K562 (cell line): ENCODE measurements around the gene SMG6. TPM values are rescaled to one million over a fixed set of nuclear protein-coding genes. Genes with fewer than 3 reads are reported as not detected.

ENCODE experiments used
- ATAC-seq: fragments of 200-7000 bp; cut with Tn5 transposase; 3 replicates; pipeline ENCODE4 v1.9.1; 2020; ENCODE audit warnings: moderate library complexity
- BruUV-seq: library from RNA; stranded (reverse); fragments of 400-500 nt; replicated peaks from 2 replicates; lab custom pipeline; 2021; lab: Mats Ljungman, UMichigan
- CTCF ChIA-PET: fragments of 300-600 bp; formaldehyde crosslinking; extraction: SDS; loops from one replicate; lab custom pipeline; 2021; ENCODE audit warnings: low intra/inter-chr PET ratio; lab: Yijun Ruan, JAX
- POLR2A ChIA-PET: fragments of 300-600, 350-650 bp; sonication (Branson Sonifier 250); formaldehyde crosslinking; extraction: SDS; loops from one replicate; lab custom pipeline; 2021; ENCODE audit warnings: antibody characterized with exemption, inconsistent platforms; lab: Yijun Ruan, JAX
- DNase-seq, 4 experiments: peaks; one replicate each; pipeline versions ENCODE4 v3.0.0 to v3.0.0-alpha.2; 2011 to 2018; ENCODE audit warnings: low spot score in 3 of 4, mixed read lengths in 3 of 4; ENCODE audit errors: extremely low read depth in 1 of 4
- FAIRE-seq: peaks from 2 replicates; lab custom pipeline; 2011; peaks lifted over from hg19 to GRCh38; lab: Jason Lieb, UNC
- H2AFZ ChIP-seq: 2 replicates; pipeline ENCODE4 v1.6.0; 2011; ENCODE audit warnings: low read depth, low read length, control low read depth, inconsistent platforms
- H3K27ac ChIP-seq: fragments of 200-600 bp; 3 replicates; pipeline ENCODE4 v1.8.0; 2011; ENCODE audit warnings: low read depth, mild to moderate bottlenecking, control low read depth, inconsistent platforms, low read length, moderate library complexity, mixed read lengths; ENCODE audit errors: extremely low read depth
- H3K27me3 ChIP-seq, 2 experiments: fragments of 300-600 bp in 1 of 2; 2 replicates in 1 of 2; 3 replicates in 1 of 2; pipeline versions ENCODE4 v1.6.0 to v1.8.0; 2011; ENCODE audit warnings: inconsistent platforms in 2 of 2, low read length in 2 of 2, mild to moderate bottlenecking in 1 of 2, mixed read lengths in 1 of 2, moderate library complexity in 1 of 2; ENCODE audit not compliant: control insufficient read depth in 2 of 2, insufficient read depth in 2 of 2
- H3K36me3 ChIP-seq: fragments of 300-600 bp; 3 replicates; pipeline ENCODE4 v1.8.0; 2011; ENCODE audit warnings: mild to moderate bottlenecking, low read length, inconsistent platforms; ENCODE audit not compliant: control insufficient read depth, insufficient read depth
- H3K4me1 ChIP-seq, 2 experiments: fragments of 200-600 bp in 1 of 2; replicated peaks in 1 of 2; 2 replicates in 1 of 2; 3 replicates in 1 of 2; pipeline versions ENCODE4 v1.5.1 to v1.8.0; 2011; ENCODE audit warnings: inconsistent platforms in 2 of 2, low read length in 2 of 2, mild to moderate bottlenecking in 1 of 2, mixed read lengths in 1 of 2, moderate library complexity in 1 of 2; ENCODE audit not compliant: control insufficient read depth in 2 of 2, insufficient read depth in 2 of 2
- H3K4me2 ChIP-seq: 2 replicates; pipeline ENCODE4 v1.6.1; 2011; ENCODE audit warnings: low read length, control low read depth, inconsistent platforms, mixed read lengths; ENCODE audit not compliant: insufficient read depth
- H3K4me3 ChIP-seq: fragments of 200-600 bp; sonication (generic), shearing (Covaris generic); 2 replicates; pipeline ENCODE4 v1.5.1; 2016; ENCODE audit warnings: control low read depth, inconsistent platforms
- H3K79me2 ChIP-seq: fragments of 200-600 bp; 3 replicates; pipeline ENCODE4 v1.8.0; 2011; ENCODE audit warnings: low read length, inconsistent platforms; ENCODE audit not compliant: control insufficient read depth, insufficient read depth
- H3K9ac ChIP-seq, 2 experiments: 2 replicates each; pipeline versions ENCODE4 v1.6.0 to v1.6.1; 2011; ENCODE audit warnings: low read depth in 2 of 2, low read length in 2 of 2, control low read depth in 1 of 2, inconsistent platforms in 1 of 2, mild to moderate bottlenecking in 1 of 2, mixed read lengths in 1 of 2; ENCODE audit not compliant: insufficient read depth in 1 of 2
- H3K9me1 ChIP-seq: one replicate; pipeline ENCODE4 v1.6.0; 2011; ENCODE audit warnings: inconsistent platforms, mild to moderate bottlenecking, low read length, moderate library complexity; ENCODE audit not compliant: control insufficient read depth, insufficient read depth
- H3K9me3 ChIP-seq: replicated peaks from 2 replicates; pipeline ENCODE4 v1.5.1; 2011; ENCODE audit warnings: low read depth, low read length, inconsistent platforms; ENCODE audit not compliant: control insufficient read depth, insufficient read depth
- H4K20me1 ChIP-seq: replicated peaks from 2 replicates; pipeline ENCODE4 v1.6.1; 2011; ENCODE audit warnings: low read length, inconsistent platforms, mixed read lengths; ENCODE audit not compliant: control insufficient read depth, insufficient read depth
- FOXA3 ChIP-seq, 2 experiments: fragments of 450-650 bp in 1 of 2; sonication (generic) in 1 of 2; formaldehyde crosslinking; IDR thresholded peaks in 1 of 2; conservative IDR thresholded peaks in 1 of 2; 2 replicates each; pipeline versions ENCODE4 v1.4.0 to v1.8.0; 2020 to 2022; ENCODE audit warnings: mild to moderate bottlenecking in 2 of 2, missing genetic modification reagents in 1 of 2
- HLTF ChIP-seq: fragments of 450-650 bp; IDR thresholded peaks from 2 replicates; pipeline ENCODE4 v1.6.1; 2016
- KDM5B ChIP-seq: fragments of 200-600 bp; sonication (generic); IDR thresholded peaks from 2 replicates; pipeline ENCODE4 v1.6.1; 2012; ENCODE audit warnings: low read depth, mild to moderate bottlenecking, moderate library complexity, low read length, control low read depth, inconsistent platforms; ENCODE audit not compliant: insufficient replicate concordance
- MNT ChIP-seq, 2 experiments: fragments of 450-650 bp; conservative IDR thresholded peaks; 2 replicates each; pipeline ENCODE4 v1.6.1; 2017; ENCODE audit warnings: mild to moderate bottlenecking in 2 of 2, moderate library complexity in 2 of 2
- MXD1 ChIP-seq: fragments of 250-450 bp; sonication (Bioruptor Pico); IDR thresholded peaks from 2 replicates; pipeline ENCODE4 v1.8.0; 2021; ENCODE audit warnings: borderline replicate concordance, mild to moderate bottlenecking, moderate library complexity; ENCODE audit not compliant: poor library complexity, severe bottlenecking
- MYNN ChIP-seq, 2 experiments: sonication (generic); formaldehyde crosslinking in 1 of 2; IDR thresholded peaks; 2 replicates each; pipeline versions ENCODE4 v1.5.0 to v1.6.1; 2016 to 2020; ENCODE audit warnings: antibody characterized with exemption in 1 of 2, missing genetic modification reagents in 1 of 2
- NFE2 ChIP-seq: IDR thresholded peaks from 2 replicates; pipeline ENCODE4 v1.6.1; 2014; ENCODE audit warnings: antibody characterized with exemption, low read depth
- NR1H2 ChIP-seq: sonication (generic); formaldehyde crosslinking; IDR thresholded peaks from 2 replicates; pipeline ENCODE4 v1.4.0; 2020; ENCODE audit warnings: mild to moderate bottlenecking, missing genetic modification reagents
- RBFOX2 ChIP-seq: fragments of 200-400 bp; formaldehyde crosslinking; IDR thresholded peaks from 2 replicates; pipeline ENCODE4 v1.6.1; 2017; ENCODE audit warnings: low read depth, mild to moderate bottlenecking, low read length, moderate library complexity
- SNRNP70 ChIP-seq: fragments of 200-400 bp; formaldehyde crosslinking; optimal IDR thresholded peaks from 2 replicates; pipeline ENCODE3; 2017; ENCODE audit warnings: low read depth, low read length
- ZNF311 ChIP-seq: fragments of 250-450 bp; sonication (Bioruptor Pico); IDR thresholded peaks from 2 replicates; pipeline ENCODE4 v1.4.0; 2020; ENCODE audit warnings: mild to moderate bottlenecking, moderate library complexity
- WGBS: fragments of 100-300 bp; shearing (Covaris generic); methylation state at CpG from one replicate; pipeline ENCODE4 v1.1.6; 2016; ENCODE audit warnings: low coverage, mixed read lengths; ENCODE audit not compliant: insufficient coverage; ENCODE audit errors: missing lambda C conversion rate; 5-methylcytosine and 5-hydroxymethylcytosine counted together
- in situ Hi-C: fragments of 300-500 bp; cut with MboI; formaldehyde crosslinking; loops from 4 replicates; pipeline ENCODE4 v1.15.0; 2018; ENCODE audit warnings: inconsistent platforms, mixed read lengths
- intact Hi-C: fragments of 100-400 bp; cut with micrococcal nuclease; formaldehyde crosslinking; loops from 2 replicates; pipeline ENCODE4 v1.14.2; 2022
- polyA plus RNA-seq, 8 experiments: library from polyadenylated mRNA; depleted of rRNA in 4 of 8; stranded (reverse) in 5 of 8; unstranded in 3 of 8; fragments of >200 nt; fragmentation: Nextera tagmentation in 2 of 8; fragmentation: Illumina TruSeq in 1 of 8; extraction: Ambion mirVana in 2 of 8; extraction: Trizol in 1 of 8; gene quantifications; 2 replicates each; pipeline versions ENCODE4 v1.2.1 to v1.2.3, GENCODE V29; 2011 to 2014; ENCODE audit warnings: inconsistent platforms in 1 of 8, missing spikeins in 1 of 8
- total RNA-seq, 7 experiments: library from RNA; depleted of rRNA in 6 of 7; stranded (reverse); fragments of >200 nt in 6 of 7; fragmentation: Illumina TruSeq in 2 of 7; extraction: Trizol in 2 of 7; gene quantifications; 2 replicates each; pipeline versions ENCODE4 v1.2.1 to v1.2.3, GENCODE V29; 2011 to 2021; ENCODE audit warnings: low replicate concordance in 1 of 7
- TF ChIP-seq, protein P1 (sequence below): sonication (generic); formaldehyde crosslinking; IDR thresholded peaks from 2 replicates; pipeline ENCODE4 v1.8.0; 2022; ENCODE audit warnings: mild to moderate bottlenecking, missing genetic modification reagents
- TF ChIP-seq, protein P2 (sequence below), 2 experiments: fragments of 200-800 bp in 1 of 2; sonication (Bioruptor generic) in 1 of 2; sonication (generic) in 1 of 2; formaldehyde crosslinking in 1 of 2; IDR thresholded peaks in 1 of 2; conservative IDR thresholded peaks in 1 of 2; 2 replicates each; pipeline versions ENCODE4 v1.5.0 to v1.6.1; 2016 to 2020; ENCODE audit warnings: missing compliant biosample characterization in 1 of 2, missing genetic modification characterization in 1 of 2, missing genetic modification reagents in 1 of 2
- TF ChIP-seq, protein P3 (sequence below): fragments of 450-650 bp; formaldehyde crosslinking; IDR thresholded peaks from 2 replicates; pipeline ENCODE4 v1.4.0; 2020; ENCODE audit warnings: mild to moderate bottlenecking, moderate library complexity

SMG6 gene
- total and polyA plus RNA-seq, 9 of the 15 experiments (the other 6 are each of a cell fraction or from before 2014, with no cell fraction given): 0.44 to 13.9 (median 6.0) TPM

- no peaks in the 10 kb centered on the region for H3K9me1 ChIP-seq
- ATAC-seq: no peak
- H3K27ac ChIP-seq: no peak overlapping the region
- no peak overlapping the region for H3K4me3 ChIP-seq
- H3K9ac ChIP-seq: no peak overlapping the region
- POLR2A ChIA-PET: no interaction called here
- intact Hi-C loops (no loop called here), in situ Hi-C loops (no loop called here)
- no peaks in the 10 kb centered on the region for H3K9me3 ChIP-seq
- H3K4me1 ChIP-seq: peaks cover 0 to 7% of the 10 kb centered on the region in 2 experiments; a peak in 2 of 5 replicates
- CTCF ChIA-PET: no interaction called here
- no peak overlapping the region for H2AFZ ChIP-seq
- FAIRE-seq: no peak
- H3K27me3 ChIP-seq: peaks cover 25 to 67% of the 10 kb centered on the region in 2 experiments
- BruUV-seq: no TSS peak
- 18% methylated on average over 1 of the region's 1 CpG for WGBS
- no peaks in the 10 kb centered on the region for H3K79me2 ChIP-seq
- DNase-seq: no peak
- no peaks in the 10 kb centered on the region for H3K36me3 ChIP-seq
- H3K4me2 ChIP-seq: no peak overlapping the region
- H4K20me1 ChIP-seq: 0 out of 2 replicates have a peak, but pooled peaks cover 5% of the 10 kb centered on the region
- no peak for TF ChIP-seq NFE2
- TF ChIP-seq NR1H2: no peak
- no peak for TF ChIP-seq MYNN (IDR thresholded peaks at IDR 0.05)
- TF ChIP-seq MYNN (CRISPR knock-in tag; IDR thresholded peaks at IDR 0.05): no peak
- no peak for TF ChIP-seq FOXA3 (CRISPR knock-in tag; conservative IDR thresholded peaks at IDR 0.05 in 1 of 2, IDR thresholded peaks at IDR 0.05 in 1 of 2)
- TF ChIP-seq RBFOX2: no peak
- no peak for TF ChIP-seq MXD1 (CRISPR knock-in tag)
- TF ChIP-seq, protein P1, sequence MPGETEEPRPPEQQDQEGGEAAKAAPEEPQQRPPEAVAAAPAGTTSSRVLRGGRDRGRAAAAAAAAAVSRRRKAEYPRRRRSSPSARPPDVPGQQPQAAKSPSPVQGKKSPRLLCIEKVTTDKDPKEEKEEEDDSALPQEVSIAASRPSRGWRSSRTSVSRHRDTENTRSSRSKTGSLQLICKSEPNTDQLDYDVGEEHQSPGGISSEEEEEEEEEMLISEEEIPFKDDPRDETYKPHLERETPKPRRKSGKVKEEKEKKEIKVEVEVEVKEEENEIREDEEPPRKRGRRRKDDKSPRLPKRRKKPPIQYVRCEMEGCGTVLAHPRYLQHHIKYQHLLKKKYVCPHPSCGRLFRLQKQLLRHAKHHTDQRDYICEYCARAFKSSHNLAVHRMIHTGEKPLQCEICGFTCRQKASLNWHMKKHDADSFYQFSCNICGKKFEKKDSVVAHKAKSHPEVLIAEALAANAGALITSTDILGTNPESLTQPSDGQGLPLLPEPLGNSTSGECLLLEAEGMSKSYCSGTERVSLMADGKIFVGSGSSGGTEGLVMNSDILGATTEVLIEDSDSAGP (CRISPR knock-in tag): no peak
- TF ChIP-seq ZNF311 (CRISPR knock-in tag): no peak
- TF ChIP-seq, protein P2, sequence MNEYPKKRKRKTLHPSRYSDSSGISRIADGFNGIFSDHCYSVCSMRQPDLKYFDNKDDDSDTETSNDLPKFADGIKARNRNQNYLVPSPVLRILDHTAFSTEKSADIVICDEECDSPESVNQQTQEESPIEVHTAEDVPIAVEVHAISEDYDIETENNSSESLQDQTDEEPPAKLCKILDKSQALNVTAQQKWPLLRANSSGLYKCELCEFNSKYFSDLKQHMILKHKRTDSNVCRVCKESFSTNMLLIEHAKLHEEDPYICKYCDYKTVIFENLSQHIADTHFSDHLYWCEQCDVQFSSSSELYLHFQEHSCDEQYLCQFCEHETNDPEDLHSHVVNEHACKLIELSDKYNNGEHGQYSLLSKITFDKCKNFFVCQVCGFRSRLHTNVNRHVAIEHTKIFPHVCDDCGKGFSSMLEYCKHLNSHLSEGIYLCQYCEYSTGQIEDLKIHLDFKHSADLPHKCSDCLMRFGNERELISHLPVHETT (CRISPR knock-in tag; conservative IDR thresholded peaks at IDR 0.05 in 1 of 2, IDR thresholded peaks at IDR 0.05 in 1 of 2): no peak
- TF ChIP-seq SNRNP70: no peak
- TF ChIP-seq HLTF: no peak
- TF ChIP-seq KDM5B: no peak
- TF ChIP-seq, protein P3, sequence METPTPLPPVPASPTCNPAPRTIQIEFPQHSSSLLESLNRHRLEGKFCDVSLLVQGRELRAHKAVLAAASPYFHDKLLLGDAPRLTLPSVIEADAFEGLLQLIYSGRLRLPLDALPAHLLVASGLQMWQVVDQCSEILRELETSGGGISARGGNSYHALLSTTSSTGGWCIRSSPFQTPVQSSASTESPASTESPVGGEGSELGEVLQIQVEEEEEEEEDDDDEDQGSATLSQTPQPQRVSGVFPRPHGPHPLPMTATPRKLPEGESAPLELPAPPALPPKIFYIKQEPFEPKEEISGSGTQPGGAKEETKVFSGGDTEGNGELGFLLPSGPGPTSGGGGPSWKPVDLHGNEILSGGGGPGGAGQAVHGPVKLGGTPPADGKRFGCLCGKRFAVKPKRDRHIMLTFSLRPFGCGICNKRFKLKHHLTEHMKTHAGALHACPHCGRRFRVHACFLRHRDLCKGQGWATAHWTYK (CRISPR knock-in tag): no peak
- TF ChIP-seq MNT (conservative IDR thresholded peaks at IDR 0.05): no peak
Observed at GRCh38 chr17:2013994-2014317, 289.6 kb downstream of the SMG6 start.
